ENCODE data around the gene EBPL. TPM values are rescaled to one million over a fixed set of nuclear protein-coding genes. Genes with fewer than 3 reads are reported as not detected.

The EBPL gene
- 66.1 and 81.3 TPM in 2 replicates for total RNA-seq

DNA sequence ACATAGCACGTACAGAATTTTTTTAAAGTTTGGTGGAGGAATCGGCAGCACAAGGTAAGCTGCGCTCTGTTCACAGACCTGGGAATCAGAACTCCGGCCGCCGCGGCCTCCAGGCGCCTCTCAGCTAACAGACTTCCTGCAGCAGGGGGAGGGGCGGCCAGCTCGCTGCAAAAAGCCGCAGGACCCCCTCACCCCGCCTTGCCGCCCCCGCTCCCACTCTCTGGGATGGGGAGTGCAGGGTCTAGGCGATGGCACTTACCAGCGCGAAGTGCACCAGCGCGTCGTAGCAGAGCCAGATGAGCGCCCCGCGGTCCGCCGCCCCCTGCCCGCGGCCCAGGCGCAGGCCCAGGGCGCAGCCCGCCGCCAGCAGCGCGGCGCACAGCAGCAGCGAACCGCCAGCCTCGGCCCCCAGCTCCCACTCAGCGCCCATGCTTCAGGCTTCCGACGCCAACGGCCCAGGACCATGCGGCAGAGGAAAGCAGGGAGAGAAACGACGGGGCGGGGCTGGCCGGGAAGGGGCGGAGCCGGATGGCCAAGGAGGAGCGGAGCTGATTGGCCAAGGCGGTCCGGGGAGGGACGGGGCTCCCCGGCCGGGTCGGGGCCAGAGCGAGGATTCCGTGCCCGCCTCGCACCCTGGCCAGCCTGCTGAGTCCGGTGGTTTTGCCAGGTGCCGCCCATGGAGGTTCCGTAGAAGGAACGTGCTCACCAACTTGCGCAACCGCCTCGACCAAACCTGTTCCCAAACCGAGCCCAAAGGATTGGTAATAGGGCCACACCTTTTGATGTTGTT, at the start of gene EBPL:
Gene EBPL (minus strand): TSS at position 492 of the 790 bp plus-strand sequence. CDS start 62 bp downstream, at position 430.

DNA sequence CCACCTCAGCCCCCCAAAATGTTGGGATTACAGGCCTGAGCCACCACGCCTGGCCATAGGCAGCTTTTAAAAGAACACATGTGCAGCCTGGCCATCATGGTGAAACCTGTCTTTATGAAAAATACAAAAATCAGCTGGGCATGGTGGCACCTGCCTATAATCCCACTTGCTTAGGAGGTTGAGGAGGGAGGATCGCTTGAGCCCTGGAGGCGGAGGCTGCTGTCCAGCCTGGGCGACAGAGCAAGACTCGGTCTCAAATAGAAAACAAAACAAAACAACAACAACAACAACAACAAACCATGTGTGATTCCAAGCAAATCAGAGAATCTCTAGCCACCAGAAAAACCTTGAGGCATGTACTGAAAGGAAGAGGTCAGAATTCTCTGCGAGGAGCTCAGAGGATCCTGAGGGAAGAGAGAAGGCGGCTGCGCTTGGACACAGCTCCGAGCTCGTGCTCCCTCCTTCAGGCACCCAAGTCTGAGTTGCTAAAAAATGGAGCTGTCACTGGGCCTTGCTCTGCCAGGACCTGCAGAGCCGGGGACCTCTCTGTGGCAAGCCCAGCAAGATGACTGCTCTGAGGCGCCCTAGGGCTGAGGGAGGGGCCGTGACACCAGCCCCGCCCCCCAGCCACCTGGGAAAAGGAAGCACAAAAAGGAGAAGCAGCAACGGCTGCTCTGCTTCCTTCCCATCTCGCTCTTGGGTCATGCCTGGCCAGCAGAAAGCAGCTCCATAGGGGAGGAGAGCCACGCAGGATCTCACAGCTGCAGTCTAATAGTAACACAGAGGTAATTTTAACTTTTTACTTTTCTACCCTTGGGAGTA, 63.2 kb downstream of the EBPL start, which contains the start of gene ARL11:
Gene ARL11 (plus strand): TSS at position 677 of the 822 bp plus-strand sequence. CDS start 1,941 bp downstream, outside the sequence.

Other genes with a start within 250 kb of the EBPL start
- 8.2 and 11.3 TPM in 2 replicates for gene CAB39L, start 247.4 kb downstream of the EBPL start, total RNA-seq
- 7.9 and 13.0 TPM in 2 replicates for gene SETDB2, start 247.2 kb downstream of the EBPL start, total RNA-seq
- gene PHF11, start 195.5 kb downstream of the EBPL start, total RNA-seq, result 9.6 and 13.7 TPM in 2 replicates
- gene RCBTB1, start 105.9 kb downstream of the EBPL start, total RNA-seq, result 24.6 and 44.7 TPM in 2 replicates
- under 0.01 TPM in 1 of 2 replicates, not detected in the other for gene ARL11, start 63.0 kb downstream of the EBPL start, total RNA-seq
- gene KPNA3, start 101.2 kb upstream of the EBPL start, total RNA-seq, result 33.8 and 55.0 TPM in 2 replicates
- 6.5 and 11.4 TPM in 2 replicates for gene SPRYD7, start 244.9 kb upstream of the EBPL start, total RNA-seq

All from nasal cavity respiratory epithelium epithelial cell of viscerocranial mucosa (primary cell).